Hippocampal formation (tissue), 2 donors: ENCODE results near the gene MMP24OS.

ENCODE experiments used
- DNase-seq, 2 donors: peaks; one replicate each; lab custom pipeline; 2025; lab: John Stamatoyannopoulos, UW

The MMP24OS gene

GRCh38 chr20:35306931-35307517, 29.1 kb upstream of the MMP24OS start:
- DNase-seq: peak in 1 of 2 donors; percentile 66

GRCh38 chr20:35305682-35306556, 28.0 kb upstream of the MMP24OS start:
- no peak for DNase-seq

GRCh38 chr20:35304956-35305355, 27.0 kb upstream of the MMP24OS start:
- DNase-seq: no peak

GRCh38 chr20:35303735-35304491, 26.0 kb upstream of the MMP24OS start:
- peak; percentile 33 to 69 for DNase-seq

GRCh38 chr20:35303382-35303734, 25.4 kb upstream of the MMP24OS start:
- DNase-seq: no peak

GRCh38 chr20:35302421-35303335, 24.8 kb upstream of the MMP24OS start:
- no peak for DNase-seq

GRCh38 chr20:35301426-35301825, 23.5 kb upstream of the MMP24OS start:
- DNase-seq: no peak

GRCh38 chr20:35300469-35301262, 22.7 kb upstream of the MMP24OS start:
- no peak for DNase-seq

GRCh38 chr20:35299780-35300179, 21.9 kb upstream of the MMP24OS start:
- no peak for DNase-seq

GRCh38 chr20:35298264-35298663, 20.3 kb upstream of the MMP24OS start:
- DNase-seq: no peak

GRCh38 chr20:35297740-35298139, 19.8 kb upstream of the MMP24OS start:
- no peak for DNase-seq

GRCh38 chr20:35297155-35297554, 19.2 kb upstream of the MMP24OS start:
- no peak for DNase-seq

GRCh38 chr20:35296101-35296554, 18.2 kb upstream of the MMP24OS start:
- DNase-seq: no peak

GRCh38 chr20:35295674-35296073, 17.8 kb upstream of the MMP24OS start:
- no peak for DNase-seq

GRCh38 chr20:35295058-35295457, 17.1 kb upstream of the MMP24OS start:
- no peak for DNase-seq

GRCh38 chr20:35294293-35294685, 16.4 kb upstream of the MMP24OS start:
- DNase-seq: no peak

- no peak for DNase-seq
Measured at GRCh38 chr20:35293303-35294292, 15.7 kb upstream of the MMP24OS start.

- no peak for DNase-seq
Measured at GRCh38 chr20:35292504-35293285, 14.8 kb upstream of the MMP24OS start.
